Activated CD8-positive, alpha-beta memory T cell treated with anti-CD3 and anti-CD28 coated beads, Interleukin-2, amount 50 U/mL, for 48 hours (primary cell): ENCODE results near the gene PTPRM.

Experiments used
- DNase-seq: peaks from one replicate; pipeline ENCODE4 v3.0.0-alpha.2; 2020

PTPRM gene

DNA sequence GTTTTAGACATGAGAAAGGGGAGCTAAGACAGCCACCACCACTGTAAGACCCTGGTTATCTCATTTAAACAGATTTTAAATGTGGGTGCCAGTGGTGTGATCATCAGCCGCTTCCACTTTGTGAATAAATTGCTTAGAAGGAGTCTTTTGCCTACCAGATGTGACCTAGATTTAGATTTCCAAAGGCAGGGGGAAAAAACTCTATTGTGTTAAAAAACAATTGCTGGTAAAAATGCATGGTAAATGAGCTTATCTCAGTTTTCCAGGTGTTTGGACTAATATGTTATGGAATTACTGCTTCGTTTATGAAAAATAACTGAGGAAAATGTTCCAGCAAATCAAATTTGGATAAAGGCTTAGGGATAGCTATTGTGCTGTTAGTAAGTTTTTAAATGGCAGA, 575.8 kb downstream of the PTPRM start:
- DNase-seq, result no peak

DNA sequence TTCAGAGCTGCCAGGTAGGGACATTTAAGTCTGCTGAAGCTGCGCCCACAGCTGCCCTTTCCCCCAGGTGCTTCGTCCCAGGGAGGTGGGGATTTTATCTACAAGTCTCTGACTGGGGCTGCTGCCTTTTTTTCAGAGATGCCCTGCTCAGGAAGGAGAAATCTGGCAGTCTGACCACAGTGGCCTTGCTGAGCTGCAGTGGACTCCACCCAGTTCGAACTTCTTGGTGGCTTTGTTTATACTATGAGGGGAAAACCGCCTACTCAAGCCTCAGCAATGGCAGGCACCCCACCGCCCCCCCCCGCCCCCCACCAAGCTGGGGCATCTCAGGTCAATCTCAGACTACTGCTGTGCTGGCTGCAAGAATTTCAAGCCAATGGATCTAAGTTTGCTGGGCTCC, 584.1 kb downstream of the PTPRM start:
- DNase-seq, result no peak

DNA sequence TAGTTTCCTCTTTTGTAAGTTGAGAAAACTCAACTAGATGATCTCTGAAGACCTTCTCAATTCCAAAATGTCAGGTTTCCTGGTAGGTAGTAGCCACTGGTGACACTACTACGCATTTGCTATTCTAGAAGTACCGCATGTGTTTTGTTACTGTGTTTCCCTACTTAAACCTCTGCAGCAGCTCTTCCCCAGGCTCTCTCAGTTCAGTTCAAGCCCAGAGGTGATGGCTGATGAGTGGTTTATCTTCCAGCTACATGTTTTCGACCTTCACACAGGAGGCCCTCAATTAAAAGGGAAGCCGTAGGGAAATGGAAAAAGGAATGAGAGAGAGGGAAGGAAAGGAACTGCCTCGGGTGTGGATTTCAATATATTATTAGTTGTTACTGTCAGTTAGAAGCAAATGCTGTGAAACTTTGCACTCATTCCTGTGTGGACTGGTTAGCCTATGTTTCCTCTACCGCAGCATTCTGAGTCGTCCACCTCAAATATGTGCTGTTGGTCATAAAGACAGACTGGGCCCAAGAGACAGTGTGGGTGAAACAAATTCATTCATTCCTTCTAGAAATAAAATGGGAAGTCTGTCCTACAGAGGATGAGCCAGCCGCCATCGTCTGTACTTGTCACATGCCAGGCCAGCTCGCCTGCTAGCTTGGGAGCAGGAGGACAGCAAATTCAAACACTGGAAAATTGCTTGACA, 586.9 kb downstream of the PTPRM start:
- DNase-seq, result no peak

DNA sequence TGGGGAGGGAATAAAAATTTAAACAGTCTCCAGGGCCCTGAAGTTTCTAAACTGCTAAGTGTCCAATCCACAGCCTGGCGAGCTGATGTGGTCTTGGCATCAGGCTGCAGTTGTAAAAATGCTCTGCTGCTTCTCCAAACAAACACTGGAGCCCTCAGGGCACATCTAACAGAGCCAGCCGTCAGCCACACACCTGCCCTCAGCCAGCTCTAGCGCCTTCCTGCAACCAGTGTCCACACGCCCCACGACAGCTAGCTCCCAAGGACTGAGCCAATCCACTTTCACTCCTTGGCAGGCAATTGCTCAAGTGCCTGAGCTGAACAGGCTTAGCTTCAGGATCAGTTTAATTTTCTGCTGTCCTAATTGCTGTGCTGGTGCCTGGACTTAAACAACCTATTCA, 595.7 kb downstream of the PTPRM start:
- DNase-seq, result no peak

DNA sequence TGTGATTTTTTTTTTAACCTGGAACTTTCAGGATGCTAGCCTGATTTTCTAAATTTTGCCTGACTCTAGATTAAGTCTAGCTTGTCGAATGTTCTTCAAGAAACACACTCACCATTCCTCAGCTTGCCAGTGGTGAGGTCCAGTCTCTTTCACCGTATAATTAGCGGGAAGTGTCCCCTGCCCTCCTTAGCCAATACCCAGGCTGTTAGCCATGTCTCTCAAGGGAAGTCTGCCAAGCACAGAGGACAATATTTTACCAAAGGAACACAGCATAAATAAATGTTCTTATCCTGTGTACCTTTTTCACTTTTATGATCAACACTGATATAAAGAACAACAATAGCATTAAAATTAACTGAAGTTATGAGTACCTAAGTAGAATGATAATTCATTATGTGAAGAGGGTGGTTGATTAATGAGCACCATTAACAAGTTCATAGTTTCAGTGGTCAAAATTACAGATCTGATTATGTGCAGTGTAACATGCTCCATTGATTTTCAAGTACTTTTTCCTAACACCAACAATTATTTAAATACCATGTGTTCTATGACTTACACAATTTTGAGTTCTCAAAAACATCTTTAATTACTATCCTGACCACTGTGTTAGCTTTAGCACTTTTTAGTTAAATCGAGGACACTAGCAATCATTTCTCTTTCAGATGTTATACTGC, 596.3 kb downstream of the PTPRM start:
- DNase-seq, result no peak

DNA sequence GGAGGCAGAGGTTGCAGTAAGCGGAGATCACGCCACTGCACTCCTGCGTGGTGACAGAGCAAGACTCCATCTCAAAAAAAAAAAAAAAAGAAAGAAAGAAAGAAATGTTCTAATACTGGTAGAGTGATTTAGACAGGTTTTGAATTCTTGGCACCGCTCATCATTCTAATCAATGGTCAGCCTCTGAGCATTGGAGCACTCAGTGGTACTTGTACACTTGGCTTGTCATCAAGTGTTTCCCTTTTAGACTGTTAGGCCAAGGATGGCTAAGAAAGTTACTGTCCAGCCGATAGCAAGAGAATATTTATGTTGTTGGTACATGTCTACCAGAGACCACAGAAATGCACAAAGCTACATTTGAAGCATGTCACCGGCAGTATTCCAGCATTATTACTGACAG, 598.0 kb downstream of the PTPRM start:
- no peak for DNase-seq

DNA sequence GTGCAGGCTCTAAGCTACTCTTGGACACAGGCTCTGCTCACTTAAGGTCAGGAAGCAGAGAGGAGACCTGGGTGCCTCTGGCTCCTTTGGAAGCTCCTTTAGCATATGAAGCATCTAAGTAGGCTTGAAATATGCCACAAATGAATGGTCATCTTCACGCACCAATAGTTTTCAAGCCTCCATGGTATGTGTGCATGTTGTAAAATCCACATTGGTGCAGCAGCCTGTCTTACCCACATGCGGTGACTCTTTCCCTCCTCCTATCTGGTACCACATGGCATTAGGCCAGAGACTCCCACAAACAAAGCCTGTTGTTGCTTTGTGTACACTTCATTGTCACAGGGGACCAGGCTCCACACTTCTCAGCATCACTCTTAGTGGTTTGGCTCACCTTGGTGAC, 599.9 kb downstream of the PTPRM start:
- DNase-seq, result no peak

DNA sequence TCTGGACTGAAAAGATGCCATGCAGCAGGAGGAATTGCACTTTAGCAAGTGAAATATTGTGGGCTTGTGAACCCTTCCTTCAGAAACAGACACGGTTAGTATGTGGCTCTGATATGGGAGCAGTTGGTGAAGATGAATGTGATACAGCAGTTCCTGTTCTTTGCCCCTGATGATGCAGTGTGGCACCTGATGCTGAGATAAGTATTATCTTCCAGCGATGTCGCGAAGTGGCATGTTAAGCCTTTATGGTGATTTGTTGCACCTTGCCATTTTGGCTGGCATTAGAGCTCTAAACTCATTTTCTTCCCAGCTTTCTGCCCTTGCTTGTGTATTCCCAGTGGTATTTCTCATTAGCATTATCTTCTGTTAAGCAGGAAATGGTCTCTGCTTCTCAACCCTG, 600.6 kb downstream of the PTPRM start:
- no peak for DNase-seq

DNA sequence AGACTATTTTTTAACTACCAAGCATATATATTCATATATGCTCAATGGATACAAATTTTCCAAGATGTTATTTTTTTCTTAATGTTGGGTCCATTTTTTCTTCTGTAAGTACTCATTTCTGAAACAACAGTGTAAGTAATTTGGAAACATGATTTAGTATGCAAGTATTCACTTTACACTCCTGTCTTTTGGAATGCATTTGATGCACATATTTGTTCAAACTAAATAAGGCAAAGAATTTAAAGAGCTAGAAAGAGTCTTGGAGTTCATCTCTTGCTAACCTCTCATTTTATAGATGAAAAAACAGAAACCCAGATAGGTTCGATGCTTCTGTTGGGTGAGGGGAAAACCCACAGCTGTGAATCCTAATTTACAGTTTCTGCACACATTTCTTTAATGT, 602.6 kb downstream of the PTPRM start:
- no peak for DNase-seq

DNA sequence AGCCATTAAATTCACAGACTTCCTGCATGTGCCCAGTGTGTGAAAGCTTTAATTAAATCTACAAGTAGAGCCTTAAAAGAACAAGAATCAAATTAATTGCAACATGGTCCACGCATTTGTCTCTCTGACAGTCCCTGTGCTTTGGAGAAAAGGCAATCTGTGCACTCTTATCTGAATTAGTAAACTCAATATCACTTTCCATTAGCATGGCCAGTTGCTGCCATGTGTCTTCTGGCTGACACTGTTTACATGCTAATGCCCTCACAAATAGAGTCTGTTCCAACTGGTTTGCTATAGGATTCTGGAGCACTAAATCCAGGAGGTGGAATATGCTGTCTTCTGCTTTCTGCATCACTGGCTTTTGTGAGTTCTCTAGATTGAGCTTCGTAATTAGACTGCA, 607.7 kb downstream of the PTPRM start:
- DNase-seq, result no peak

DNA sequence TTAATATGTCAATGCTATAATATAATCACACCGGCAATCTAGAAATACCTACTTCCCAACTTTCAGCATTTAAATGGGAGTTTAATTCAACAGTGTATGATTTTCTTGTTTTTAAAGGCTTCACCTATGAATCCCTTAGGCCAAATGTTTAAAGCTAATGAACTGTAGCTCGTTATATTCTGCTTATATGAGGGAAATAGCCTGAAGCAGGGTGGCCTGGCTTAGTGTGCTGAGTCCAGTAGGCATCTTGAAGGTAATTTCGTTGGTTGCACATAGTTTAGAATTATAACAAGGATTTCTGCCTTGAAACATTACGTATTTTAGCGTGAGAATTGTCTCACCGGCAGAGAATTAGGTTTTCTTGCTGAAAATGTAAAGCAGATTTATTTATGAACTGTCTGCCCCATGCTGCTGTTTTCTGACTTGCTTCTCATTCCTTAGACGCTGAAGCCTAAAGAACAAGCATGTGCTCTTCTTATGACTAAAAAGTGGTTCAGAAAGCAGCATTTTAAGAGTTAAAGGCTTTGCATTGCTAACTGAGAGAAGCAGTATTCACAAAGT, 608.5 kb downstream of the PTPRM start:
- DNase-seq, result no peak

DNA sequence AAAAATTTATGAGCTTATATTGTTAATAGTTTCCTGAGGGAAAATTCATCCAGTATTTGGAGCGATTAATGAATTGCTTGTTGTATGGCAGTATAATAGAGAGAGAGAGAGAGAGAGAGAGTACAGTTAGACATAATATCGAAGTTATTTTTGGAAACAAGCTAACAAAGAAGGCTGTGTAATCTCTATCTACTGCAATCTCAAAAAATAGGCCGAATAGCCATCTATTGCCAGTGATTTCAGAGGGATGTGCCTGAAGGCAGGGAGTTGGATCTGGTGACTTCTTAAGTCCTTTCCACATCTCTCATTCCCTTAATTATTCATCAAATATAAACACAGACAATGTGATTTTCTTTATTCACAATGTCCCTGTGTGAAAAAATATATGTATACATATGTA, 609.0 kb downstream of the PTPRM start:
- no peak for DNase-seq

DNA sequence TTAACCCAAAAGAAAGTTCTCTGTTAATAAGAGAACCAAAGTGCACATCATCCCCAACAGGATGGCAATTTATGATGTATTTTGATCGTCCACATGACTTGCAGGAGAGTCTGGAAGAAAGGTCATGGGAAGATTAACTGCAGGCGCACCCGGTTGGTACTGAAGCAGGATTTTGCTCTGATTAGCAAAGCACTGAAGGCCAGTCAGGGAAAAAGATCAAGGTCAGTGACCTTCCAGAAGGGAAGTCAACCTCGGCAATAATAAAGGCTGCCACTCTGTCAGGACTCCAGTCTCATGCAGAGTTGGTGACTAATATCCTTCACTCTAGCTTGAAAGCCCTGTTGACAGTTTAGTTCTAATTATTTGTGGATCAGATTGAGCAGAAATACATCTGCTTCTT, 609.4 kb downstream of the PTPRM start:
- DNase-seq, result no peak

DNA sequence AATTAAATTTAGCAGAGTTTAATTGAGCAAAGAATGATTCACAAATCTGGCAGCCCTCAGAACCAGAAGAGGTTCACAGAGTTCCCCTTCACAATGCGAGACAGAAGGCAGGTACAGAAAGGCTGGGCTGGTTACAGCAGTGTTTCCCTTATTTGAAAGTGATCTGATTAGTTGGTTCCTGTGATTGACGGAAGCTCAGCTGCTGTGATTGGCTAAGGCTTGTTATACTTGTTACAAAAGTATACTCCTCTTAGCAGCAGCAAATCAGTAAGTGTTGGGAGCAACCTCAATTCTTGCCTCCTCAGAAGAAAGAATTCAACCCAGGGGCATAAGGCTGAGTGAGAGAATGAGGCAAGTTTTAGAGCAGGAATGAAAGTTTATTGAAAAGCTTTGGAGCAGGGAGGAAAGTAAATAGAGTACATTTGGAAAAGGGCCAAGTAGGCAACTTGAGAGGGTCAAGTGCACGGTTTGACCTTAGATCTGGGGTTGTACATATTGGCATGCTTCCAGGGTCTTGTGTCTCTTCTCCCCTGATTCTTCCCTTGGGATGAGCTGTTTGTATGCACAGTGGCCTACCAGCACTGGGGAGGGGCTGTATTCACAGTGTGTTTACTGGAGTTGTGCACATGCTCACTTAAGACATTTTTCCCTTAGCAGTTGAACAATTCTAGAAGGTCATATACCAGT, 610.4 kb downstream of the PTPRM start:
- no peak for DNase-seq

DNA sequence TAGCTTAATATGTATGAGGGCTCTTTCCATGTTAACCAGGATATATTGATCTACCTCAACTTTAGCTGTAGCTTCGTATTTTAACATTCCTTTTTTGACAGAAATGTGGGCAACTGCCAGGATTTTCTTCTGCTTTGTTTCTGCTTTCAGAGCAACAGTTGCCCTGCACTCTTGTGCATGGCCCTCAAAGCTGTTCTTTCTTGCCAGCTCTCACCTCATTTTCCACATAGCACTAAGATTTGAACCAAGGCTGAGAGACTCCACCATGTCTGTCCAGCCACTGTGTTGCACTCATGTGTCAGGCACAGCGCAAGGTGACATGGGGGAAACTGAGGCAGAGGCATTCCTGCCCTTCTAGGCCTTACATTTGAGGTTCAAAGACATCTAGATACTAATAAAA, 619.3 kb downstream of the PTPRM start:
- DNase-seq, result no peak

DNA sequence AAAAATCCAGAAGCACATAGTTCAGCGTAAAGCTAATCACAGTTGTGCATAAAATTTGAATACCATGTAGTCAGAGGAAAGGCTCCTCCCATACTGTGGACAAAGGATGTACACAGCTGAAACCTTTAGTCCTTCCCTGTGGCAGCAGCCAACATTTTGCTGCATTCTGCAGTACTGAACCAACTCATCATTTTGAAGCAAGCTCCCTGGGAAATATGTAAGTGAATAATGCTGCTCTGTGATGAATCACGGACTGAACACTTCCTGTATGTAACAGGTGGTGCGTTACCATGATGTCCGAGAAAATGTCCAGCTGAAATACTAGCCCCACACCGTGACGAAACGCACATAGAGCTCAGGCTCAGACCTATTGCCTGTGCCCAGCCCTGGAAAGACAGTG, 621.1 kb downstream of the PTPRM start:
- no peak for DNase-seq

DNA sequence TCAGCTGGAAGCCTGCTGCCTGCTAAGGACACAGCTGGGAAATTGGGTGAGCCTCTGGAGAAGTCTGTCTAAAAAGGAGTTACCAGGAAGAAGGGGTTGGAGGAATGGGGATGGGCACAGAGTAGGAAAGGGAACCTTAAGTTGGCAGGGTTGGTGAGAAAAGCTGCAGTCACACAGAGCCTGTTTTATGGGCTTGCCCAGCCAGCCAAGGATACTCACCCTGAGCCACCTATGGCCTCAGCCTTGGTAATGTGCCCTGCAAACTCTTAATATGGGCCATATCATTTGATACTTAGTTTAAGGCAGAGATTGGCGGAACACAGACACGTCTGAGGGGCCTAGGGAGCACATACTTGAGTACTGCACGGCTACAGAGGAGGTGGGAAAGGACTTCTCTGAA, 623.9 kb downstream of the PTPRM start:
- no peak for DNase-seq

DNA sequence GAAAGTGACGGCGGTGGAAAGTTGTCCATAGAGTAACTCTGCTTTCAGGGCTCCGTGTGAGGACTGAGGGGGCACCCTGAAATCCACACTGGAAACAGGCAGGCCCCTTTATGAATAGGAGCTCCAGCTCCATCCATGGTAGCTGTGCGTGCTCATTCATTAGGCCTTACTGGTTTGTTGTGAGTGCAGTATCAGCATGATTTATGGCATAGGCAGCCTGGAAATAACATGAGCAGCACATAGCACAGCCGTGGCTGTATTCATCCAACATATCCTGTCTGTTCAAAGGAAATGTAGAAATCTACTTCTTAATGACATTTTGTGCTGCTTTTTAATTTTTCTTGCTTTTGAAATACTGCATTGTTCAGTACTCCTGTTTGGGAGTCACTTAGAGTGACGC, 627.3 kb downstream of the PTPRM start:
- no peak for DNase-seq

DNA sequence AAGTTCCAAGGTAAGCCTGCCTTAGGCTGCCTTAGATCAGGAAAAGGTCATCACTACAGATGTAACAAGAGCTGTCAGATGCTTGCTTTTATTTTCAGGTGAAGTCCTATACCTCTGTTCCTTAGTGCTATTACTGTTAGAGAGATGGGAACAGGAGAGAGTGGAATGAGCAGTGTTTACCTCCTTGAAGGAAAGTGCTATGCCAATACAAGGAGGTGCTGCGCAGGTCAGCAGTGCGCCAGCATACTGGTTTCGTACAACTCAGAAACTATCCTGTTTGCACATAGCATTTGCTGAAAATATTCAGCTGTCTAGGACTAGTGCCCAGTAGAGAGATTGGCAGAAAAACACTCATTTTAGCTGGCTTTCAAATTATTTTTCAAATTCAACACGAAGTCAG, 629.1 kb downstream of the PTPRM start:
- no peak for DNase-seq

DNA sequence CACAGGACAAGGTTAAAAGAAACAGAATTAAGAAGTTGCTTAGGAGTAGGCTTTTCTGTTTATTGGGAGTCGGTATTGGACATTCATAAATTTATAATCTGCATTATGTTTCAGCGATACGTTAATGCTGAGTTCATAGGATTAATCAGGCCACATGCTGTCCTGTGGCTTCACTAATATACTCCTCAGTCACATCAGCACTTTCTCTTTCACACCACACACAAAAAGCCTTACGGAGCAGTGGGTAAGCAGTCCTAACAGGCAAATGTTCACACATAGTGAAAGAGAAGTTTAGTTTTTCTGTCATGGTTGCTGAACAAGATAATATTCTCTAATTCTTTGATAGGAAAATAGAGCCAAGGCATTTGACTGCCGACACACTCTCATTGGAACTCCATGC, 630.4 kb downstream of the PTPRM start:
- DNase-seq, result no peak

DNA sequence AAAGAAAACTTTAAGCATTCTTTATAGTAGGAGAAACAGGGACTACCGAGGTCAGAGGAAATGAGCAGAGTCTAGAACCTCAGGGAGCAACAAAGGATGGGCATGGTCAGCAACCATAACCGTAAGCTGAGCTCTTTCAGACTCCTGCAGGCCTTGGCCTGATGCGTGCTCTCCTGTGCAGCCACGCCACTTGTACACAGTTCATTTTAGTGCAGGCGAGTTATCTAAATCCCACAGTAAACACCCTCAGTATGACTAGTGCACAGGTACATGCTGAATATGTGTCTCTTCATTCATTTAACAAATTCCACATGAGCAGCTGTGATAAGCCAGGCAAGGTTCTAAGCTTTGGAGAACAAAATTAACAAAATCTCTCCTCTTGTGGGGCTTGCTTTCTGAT, 640.9 kb downstream of the PTPRM start:
- no peak for DNase-seq

DNA sequence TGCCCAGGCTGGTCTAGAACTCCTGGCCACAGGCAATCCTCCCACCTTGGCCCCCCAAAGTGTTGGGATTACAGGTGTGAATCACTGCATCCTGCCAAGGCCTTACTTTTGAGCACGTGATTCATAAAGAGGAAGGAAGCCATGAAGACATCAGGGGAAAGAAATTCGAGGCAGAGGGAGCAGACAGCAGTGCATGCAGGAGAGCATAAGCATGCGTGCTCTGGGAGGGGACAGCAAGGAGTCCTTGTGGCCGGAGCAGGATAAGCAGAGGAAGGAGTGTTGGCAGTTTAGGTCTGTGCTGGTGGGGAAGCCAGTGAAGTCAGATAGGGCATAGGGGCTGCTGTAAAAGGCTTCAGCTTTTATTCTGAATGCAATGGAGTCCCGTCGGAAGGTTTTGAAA, 641.6 kb downstream of the PTPRM start:
- no peak for DNase-seq

DNA sequence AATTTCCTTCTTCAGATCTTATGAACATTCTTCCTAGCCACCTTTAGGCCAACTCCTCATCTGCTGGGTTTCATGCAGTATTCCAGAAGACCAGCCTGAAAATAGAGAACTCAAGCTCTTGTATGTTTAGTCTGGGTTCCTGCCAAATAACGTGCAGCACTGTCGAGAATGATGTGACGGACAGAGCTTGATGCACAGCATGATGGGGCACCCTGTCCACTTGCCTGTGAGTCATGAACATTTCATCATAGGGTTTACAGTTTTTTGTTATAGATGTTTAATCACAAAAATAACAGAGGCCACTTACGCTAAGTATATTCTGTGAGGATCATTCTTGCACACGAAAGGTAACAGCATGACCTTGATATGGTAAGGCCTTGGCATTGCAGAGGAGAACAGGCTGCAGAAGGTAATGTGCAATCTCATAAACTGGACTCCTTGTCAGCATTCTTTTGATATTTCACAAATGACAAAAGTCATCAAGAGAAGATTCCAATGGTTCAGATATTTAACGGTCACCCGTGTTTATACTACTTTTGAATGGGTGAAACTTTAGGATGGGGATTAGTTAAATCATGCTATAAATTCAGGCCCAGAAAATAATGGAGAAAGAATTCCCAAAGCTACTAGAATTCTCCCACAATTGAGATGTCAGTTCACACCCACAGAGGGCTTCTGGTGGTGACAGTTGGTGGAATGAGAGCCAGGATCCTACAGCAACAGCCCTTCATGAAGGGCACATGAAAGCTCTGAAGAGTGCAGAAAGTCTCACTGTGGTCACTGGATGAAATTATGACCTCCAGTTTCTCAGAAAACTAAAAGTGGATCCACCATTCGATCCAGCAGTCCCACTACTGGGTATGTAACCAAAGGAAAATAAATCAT, 646.0 kb downstream of the PTPRM start:
- no peak for DNase-seq
